IMR-90 (cell line): ENCODE data around the gene ENPP7. TPM values are rescaled to one million over a fixed set of nuclear protein-coding genes. Genes with fewer than 3 reads are reported as not detected.

Experiments used
- ATAC-seq: fragments of 200-7000 bp; cut with Tn5 transposase; 2 replicates; pipeline ENCODE4 v1.9.1; 2020; ENCODE audit warnings: low read depth, mild to moderate bottlenecking, moderate library complexity
- BruUV-seq: library from RNA; stranded (reverse); fragments of 400-500 nt; replicated peaks from 2 replicates; lab custom pipeline; 2021; lab: Mats Ljungman, UMichigan
- CTCF ChIA-PET: fragments of 300-600 bp; formaldehyde crosslinking; extraction: SDS; loops from one replicate; lab custom pipeline; 2021; ENCODE audit warnings: antibody characterized with exemption; lab: Yijun Ruan, JAX
- POLR2A ChIA-PET: fragments of 300-600 bp; sonication (Branson Sonifier 250); formaldehyde crosslinking; loops from one replicate; lab custom pipeline; 2022; ENCODE audit warnings: antibody characterized with exemption; ENCODE audit not compliant: unreplicated experiment; lab: Charles Lee
- DNase-seq: peaks from one replicate; pipeline ENCODE4 v3.0.0; 2013
- H2AFZ ChIP-seq: replicated peaks from 2 replicates; pipeline ENCODE3; 2013; ENCODE audit warnings: low read length, mild to moderate bottlenecking; ENCODE audit not compliant: poor library complexity
- H2AK5ac ChIP-seq: 2 replicates; pipeline ENCODE4 v1.6.1; 2013; ENCODE audit warnings: low read depth, low read length, inconsistent platforms
- H2AK9ac ChIP-seq: replicated peaks from 2 replicates; pipeline ENCODE3; 2013; ENCODE audit warnings: mild to moderate bottlenecking, low read depth, low read length, moderate library complexity; ENCODE audit not compliant: poor library complexity
- H2BK120ac ChIP-seq: 2 replicates; pipeline ENCODE4 v1.6.1; 2013; ENCODE audit warnings: low read depth, low read length, inconsistent platforms
- H2BK15ac ChIP-seq: 3 replicates; pipeline ENCODE4 v1.6.1; 2013; ENCODE audit warnings: low read depth, low read length, inconsistent platforms
- H2BK20ac ChIP-seq: 2 replicates; pipeline ENCODE4 v1.6.1; 2013; ENCODE audit warnings: low read depth, mild to moderate bottlenecking, inconsistent platforms, low read length, moderate library complexity
- H2BK5ac ChIP-seq: 2 replicates; pipeline ENCODE4 v1.6.1; 2013; ENCODE audit warnings: mild to moderate bottlenecking, low read depth, low read length, inconsistent platforms; ENCODE audit not compliant: poor library complexity, severe bottlenecking
- H3K14ac ChIP-seq: replicated peaks from 2 replicates; pipeline ENCODE4 v1.6.1; 2013; ENCODE audit warnings: low read depth, low read length, inconsistent platforms
- H3K18ac ChIP-seq: 2 replicates; pipeline ENCODE4 v1.6.1; 2013; ENCODE audit warnings: low read depth, low read length, control low read depth
- H3K23ac ChIP-seq: 2 replicates; pipeline ENCODE4 v1.6.1; 2013; ENCODE audit warnings: low read depth, low read length, inconsistent platforms
- H3K27ac ChIP-seq: 2 replicates; pipeline ENCODE4 v1.5.1; 2013; ENCODE audit warnings: mild to moderate bottlenecking, control low read depth, low read length; ENCODE audit not compliant: insufficient read depth
- H3K27me3 ChIP-seq: 2 replicates; pipeline ENCODE4 v1.6.1; 2013; ENCODE audit warnings: low read length; ENCODE audit not compliant: control insufficient read depth, insufficient read depth
- H3K36me3 ChIP-seq: 2 replicates; pipeline ENCODE4 v1.6.1; 2013; ENCODE audit warnings: low read length, mixed read lengths; ENCODE audit not compliant: control insufficient read depth, insufficient read depth
- H3K4ac ChIP-seq: 2 replicates; pipeline ENCODE4 v1.6.1; 2013; ENCODE audit warnings: low read depth, low read length, inconsistent platforms
- H3K4me1 ChIP-seq: 2 replicates; pipeline ENCODE4 v1.6.1; 2013; ENCODE audit warnings: low read length, mixed read lengths; ENCODE audit not compliant: control insufficient read depth, insufficient read depth
- H3K4me2 ChIP-seq: 2 replicates; pipeline ENCODE4 v1.6.1; 2013; ENCODE audit warnings: low read depth, mild to moderate bottlenecking, control low read depth, low read length, moderate library complexity
- H3K4me3 ChIP-seq: 2 replicates; pipeline ENCODE4 v1.5.1; 2013; ENCODE audit warnings: low read depth, mild to moderate bottlenecking, control low read depth, low read length, moderate library complexity; ENCODE audit not compliant: insufficient read depth
- H3K56ac ChIP-seq: 2 replicates; pipeline ENCODE4 v1.6.1; 2013; ENCODE audit warnings: low read length, inconsistent platforms; ENCODE audit not compliant: insufficient read depth; ENCODE audit errors: extremely low read depth
- H3K79me1 ChIP-seq, 2 experiments: 2 replicates each; pipeline ENCODE4 v1.6.1; 2013; ENCODE audit warnings: low read length in 2 of 2, inconsistent platforms in 1 of 2, low read depth in 1 of 2
- H3K9ac ChIP-seq: 2 replicates; pipeline ENCODE4 v1.6.1; 2013; ENCODE audit warnings: low read depth, low read length, control low read depth
- H3K9me1 ChIP-seq: 2 replicates; pipeline ENCODE4 v1.6.1; 2013; ENCODE audit warnings: low read length, inconsistent platforms; ENCODE audit not compliant: insufficient read depth
- H3K9me3 ChIP-seq: 2 replicates; pipeline ENCODE4 v1.6.1; 2013; ENCODE audit warnings: low read length; ENCODE audit not compliant: control insufficient read depth, insufficient read depth
- H4K20me1 ChIP-seq: 2 replicates; pipeline ENCODE4 v1.6.1; 2013; ENCODE audit warnings: low read length, inconsistent platforms; ENCODE audit not compliant: insufficient read depth
- H4K5ac ChIP-seq: 2 replicates; pipeline ENCODE4 v1.6.1; 2013; ENCODE audit warnings: mild to moderate bottlenecking, low read depth, low read length, control low read depth
- H4K8ac ChIP-seq, 2 experiments: 2 replicates each; pipeline ENCODE4 v1.6.1; 2013; ENCODE audit warnings: low read depth in 2 of 2, low read length in 2 of 2, control low read depth in 1 of 2, inconsistent platforms in 1 of 2
- H4K91ac ChIP-seq: 2 replicates; pipeline ENCODE4 v1.6.1; 2013; ENCODE audit warnings: low read depth, low read length, inconsistent platforms; ENCODE audit not compliant: insufficient read depth
- BHLHE40 ChIP-seq: fragments of 150-350 bp; IDR thresholded peaks from 2 replicates; pipeline ENCODE4 v1.6.1; 2016; ENCODE audit warnings: mild to moderate bottlenecking, low read depth, low read length
- CEBPB ChIP-seq: IDR thresholded peaks from 2 replicates; pipeline ENCODE4 v1.6.1; 2012; ENCODE audit warnings: low read depth, low read length, improper control_type of control experiment
- CHD1 ChIP-seq: IDR thresholded peaks from 2 replicates; pipeline ENCODE4 v1.6.1; 2012; ENCODE audit warnings: low read depth, low read length, improper control_type of control experiment
- FOS ChIP-seq: fragments of 150-350 bp; IDR thresholded peaks from 2 replicates; pipeline ENCODE4 v1.6.1; 2016; ENCODE audit warnings: low read depth, low read length
- MAFK ChIP-seq: IDR thresholded peaks from 2 replicates; pipeline ENCODE4 v1.6.1; 2012; ENCODE audit warnings: low read depth, low read length, improper control_type of control experiment
- MAZ ChIP-seq: IDR thresholded peaks from 2 replicates; pipeline ENCODE4 v1.6.1; 2012; ENCODE audit warnings: low read depth, mild to moderate bottlenecking, low read length, improper control_type of control experiment, moderate library complexity, borderline replicate concordance
- MXI1 ChIP-seq: IDR thresholded peaks from 2 replicates; pipeline ENCODE4 v1.6.1; 2012; ENCODE audit warnings: low read depth, mild to moderate bottlenecking, low read length, moderate library complexity, borderline replicate concordance
- NFE2L2 ChIP-seq: fragments of 150-350 bp; IDR thresholded peaks from 2 replicates; pipeline ENCODE4 v1.6.1; 2016; ENCODE audit warnings: low read depth, mild to moderate bottlenecking, low read length
- POLR2A ChIP-seq: IDR thresholded peaks from 2 replicates; pipeline ENCODE4 v1.6.1; 2012; ENCODE audit warnings: mild to moderate bottlenecking, low read depth, low read length
- RAD21 ChIP-seq: IDR thresholded peaks from 2 replicates; pipeline ENCODE4 v1.6.1; 2012; ENCODE audit warnings: low read length, improper control_type of control experiment
- RCOR1 ChIP-seq: IDR thresholded peaks from 2 replicates; pipeline ENCODE4 v1.6.1; 2012; ENCODE audit warnings: mild to moderate bottlenecking, low read length, improper control_type of control experiment; ENCODE audit not compliant: insufficient replicate concordance
- RFX5 ChIP-seq: IDR thresholded peaks from 2 replicates; pipeline ENCODE4 v1.8.0; 2012; ENCODE audit warnings: low read depth, mild to moderate bottlenecking, low read length, moderate library complexity
- SMC3 ChIP-seq: fragments of 150-350 bp; IDR thresholded peaks from 2 replicates; pipeline ENCODE4 v1.6.1; 2016; ENCODE audit warnings: low read depth, mild to moderate bottlenecking, antibody characterized with exemption, low read length, moderate library complexity
- WGBS, 2 experiments: methylation state at CpG; one replicate each; pipeline versions ENCODE4 v1.1.5 to v1.1.7; 2013; ENCODE audit warnings: missing lambda C conversion rate in 2 of 2; ENCODE audit not compliant: insufficient read length in 1 of 2; ENCODE audit errors: extremely low coverage in 2 of 2; 5-methylcytosine and 5-hydroxymethylcytosine counted together
- dilution Hi-C: fragments of 300-500 bp; cut with HindIII; formaldehyde crosslinking; loops from one replicate; pipeline ENCODE4 v1.14.3; 2018; ENCODE audit warnings: low sequenced_read_pairs; ENCODE audit not compliant: unreplicated experiment
- in situ Hi-C: fragments of 300-500 bp; cut with MboI; formaldehyde crosslinking; loops from 3 replicates; pipeline ENCODE4 v1.14.3; 2019; ENCODE audit warnings: low sequenced_read_pairs, inconsistent platforms, mixed read lengths
- intact Hi-C: fragments of 100-400 bp; cut with micrococcal nuclease; formaldehyde crosslinking; loops from 2 replicates; pipeline ENCODE4 v1.10.0; 2022
- polyA plus RNA-seq, 3 experiments: library from polyadenylated mRNA; depleted of rRNA; stranded (reverse); fragments of >200 nt; gene quantifications; 2 replicates each; pipeline ENCODE4 v1.2.3, GENCODE V29; 2012; ENCODE audit warnings: low replicate concordance in 1 of 3
- total RNA-seq: library from RNA; depleted of rRNA; stranded (reverse); fragments of >200 nt; gene quantifications from 2 replicates; pipeline ENCODE4 v1.2.3, GENCODE V29; 2012
- TF ChIP-seq, protein P1 (sequence below): fragments of 150-350 bp; IDR thresholded peaks from 2 replicates; pipeline ENCODE4 v1.6.1; 2016; ENCODE audit warnings: low read depth, mild to moderate bottlenecking, low read length, moderate library complexity, borderline replicate concordance
- TF ChIP-seq, protein P2 (sequence below): fragments of 150-350 bp; IDR thresholded peaks from 2 replicates; pipeline ENCODE4 v1.6.1; 2017; ENCODE audit warnings: mild to moderate bottlenecking, antibody characterized with exemption, low read length, low read depth
- TF ChIP-seq, protein P3 (sequence below): conservative IDR thresholded peaks from 2 replicates; pipeline ENCODE4 v1.5.1; 2012; ENCODE audit warnings: mild to moderate bottlenecking, low read depth, low read length, improper control_type of control experiment

ENPP7 gene
- total and polyA plus RNA-seq, 2 of the 4 experiments (the other 2 are of a cell fraction): not detected

DNA sequence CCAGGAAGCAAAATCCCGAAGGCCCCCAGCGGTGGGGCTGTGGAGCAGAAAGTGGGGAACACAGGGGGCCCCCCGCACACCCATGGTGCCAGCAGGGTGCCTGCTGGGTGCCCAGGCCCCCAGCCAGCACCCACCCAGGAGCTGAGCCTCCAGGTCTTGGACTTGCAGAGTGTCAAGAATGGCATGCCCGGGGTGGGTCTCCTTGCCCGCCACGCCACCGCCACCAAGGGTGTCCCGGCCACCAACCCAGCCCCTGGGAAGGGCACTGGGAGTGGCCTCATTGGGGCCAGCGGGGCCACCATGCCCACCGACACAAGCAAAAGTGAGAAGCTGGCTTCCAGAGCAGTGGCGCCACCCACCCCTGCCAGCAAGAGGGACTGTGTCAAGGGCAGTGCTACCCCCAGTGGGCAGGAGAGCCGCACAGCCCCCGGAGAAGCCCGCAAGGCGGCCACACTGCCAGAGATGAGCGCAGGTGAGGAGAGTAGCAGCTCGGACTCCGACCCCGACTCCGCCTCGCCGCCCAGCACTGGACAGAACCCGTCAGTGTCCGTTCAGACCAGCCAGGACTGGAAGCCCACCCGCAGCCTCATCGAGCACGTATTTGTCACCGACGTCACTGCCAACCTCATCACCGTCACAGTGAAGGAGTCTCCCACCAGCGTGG is 53.7 kb downstream of the ENPP7 start:
- H3K79me1 ChIP-seq: no peaks in the 10 kb centered on the region
- H4K20me1 ChIP-seq: 0 out of 2 replicates have a peak, but pooled peaks cover 5% of the 10 kb centered on the region
- no peaks in the 10 kb centered on the region for H3K9me3 ChIP-seq
- no peak for DNase-seq
- H4K8ac ChIP-seq: no peak overlapping the region
- H2AK9ac ChIP-seq: no peak overlapping the region
- TF ChIP-seq MXI1 (no peak), BHLHE40 (no peak), NFE2L2 (no peak), MAFK (no peak), RCOR1 (no peak), POLR2A (no peak), RAD21 (no peak), CHD1 (no peak), RFX5 (no peak), MAZ (no peak), CEBPB (no peak), SMC3 (no peak), FOS (no peak)
- TF ChIP-seq, protein P1, sequence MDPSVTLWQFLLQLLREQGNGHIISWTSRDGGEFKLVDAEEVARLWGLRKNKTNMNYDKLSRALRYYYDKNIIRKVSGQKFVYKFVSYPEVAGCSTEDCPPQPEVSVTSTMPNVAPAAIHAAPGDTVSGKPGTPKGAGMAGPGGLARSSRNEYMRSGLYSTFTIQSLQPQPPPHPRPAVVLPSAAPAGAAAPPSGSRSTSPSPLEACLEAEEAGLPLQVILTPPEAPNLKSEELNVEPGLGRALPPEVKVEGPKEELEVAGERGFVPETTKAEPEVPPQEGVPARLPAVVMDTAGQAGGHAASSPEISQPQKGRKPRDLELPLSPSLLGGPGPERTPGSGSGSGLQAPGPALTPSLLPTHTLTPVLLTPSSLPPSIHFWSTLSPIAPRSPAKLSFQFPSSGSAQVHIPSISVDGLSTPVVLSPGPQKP: no peak
- TF ChIP-seq, protein P2, sequence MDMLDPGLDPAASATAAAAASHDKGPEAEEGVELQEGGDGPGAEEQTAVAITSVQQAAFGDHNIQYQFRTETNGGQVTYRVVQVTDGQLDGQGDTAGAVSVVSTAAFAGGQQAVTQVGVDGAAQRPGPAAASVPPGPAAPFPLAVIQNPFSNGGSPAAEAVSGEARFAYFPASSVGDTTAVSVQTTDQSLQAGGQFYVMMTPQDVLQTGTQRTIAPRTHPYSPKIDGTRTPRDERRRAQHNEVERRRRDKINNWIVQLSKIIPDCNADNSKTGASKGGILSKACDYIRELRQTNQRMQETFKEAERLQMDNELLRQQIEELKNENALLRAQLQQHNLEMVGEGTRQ: no peak
- TF ChIP-seq, protein P3, sequence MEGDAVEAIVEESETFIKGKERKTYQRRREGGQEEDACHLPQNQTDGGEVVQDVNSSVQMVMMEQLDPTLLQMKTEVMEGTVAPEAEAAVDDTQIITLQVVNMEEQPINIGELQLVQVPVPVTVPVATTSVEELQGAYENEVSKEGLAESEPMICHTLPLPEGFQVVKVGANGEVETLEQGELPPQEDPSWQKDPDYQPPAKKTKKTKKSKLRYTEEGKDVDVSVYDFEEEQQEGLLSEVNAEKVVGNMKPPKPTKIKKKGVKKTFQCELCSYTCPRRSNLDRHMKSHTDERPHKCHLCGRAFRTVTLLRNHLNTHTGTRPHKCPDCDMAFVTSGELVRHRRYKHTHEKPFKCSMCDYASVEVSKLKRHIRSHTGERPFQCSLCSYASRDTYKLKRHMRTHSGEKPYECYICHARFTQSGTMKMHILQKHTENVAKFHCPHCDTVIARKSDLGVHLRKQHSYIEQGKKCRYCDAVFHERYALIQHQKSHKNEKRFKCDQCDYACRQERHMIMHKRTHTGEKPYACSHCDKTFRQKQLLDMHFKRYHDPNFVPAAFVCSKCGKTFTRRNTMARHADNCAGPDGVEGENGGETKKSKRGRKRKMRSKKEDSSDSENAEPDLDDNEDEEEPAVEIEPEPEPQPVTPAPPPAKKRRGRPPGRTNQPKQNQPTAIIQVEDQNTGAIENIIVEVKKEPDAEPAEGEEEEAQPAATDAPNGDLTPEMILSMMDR: no peak
- H2BK15ac ChIP-seq: no peak overlapping the region
- no peak overlapping the region for H3K14ac ChIP-seq
- peak overlapping the region; percentile 30 for H2AFZ ChIP-seq
- no peak overlapping the region for H3K56ac ChIP-seq
- CTCF ChIA-PET: no interaction called here
- no peak overlapping the region for H3K9ac ChIP-seq
- H4K5ac ChIP-seq: no peak overlapping the region
- no peaks in the 10 kb centered on the region for H3K9me1 ChIP-seq
- dilution Hi-C loops: no loop called here
- no peak overlapping the region for H3K27ac ChIP-seq
- H3K36me3 ChIP-seq: peaks cover 4% of the 10 kb centered on the region
- no peak overlapping the region for H2AK5ac ChIP-seq
- no peak overlapping the region for H3K4me2 ChIP-seq
- ATAC-seq: no peak
- POLR2A ChIA-PET: no interaction called here
- H3K23ac ChIP-seq: no peak overlapping the region
- H3K18ac ChIP-seq: no peak overlapping the region
- no TSS peak for BruUV-seq
- 95% methylated on average over 16 of the region's 31 CpGs; no CpG with 5 or more reads in 1 of the 2 experiments for WGBS, 2 experiments
- H3K4ac ChIP-seq: no peak overlapping the region
- no peak overlapping the region for H3K4me3 ChIP-seq
- peaks cover 15% of the 10 kb centered on the region for H3K27me3 ChIP-seq
- no peaks in the 10 kb centered on the region for H3K4me1 ChIP-seq
- intact Hi-C loops: no loop called here
- H2BK5ac ChIP-seq: no peak overlapping the region
- in situ Hi-C loops: loop anchor here (10.0 kb wide), 1 partner anchor 130 kb away; no protein-coding TSS in a partner anchor
- no peak overlapping the region for H2BK120ac ChIP-seq
- no peak overlapping the region for H4K91ac ChIP-seq
- no peak overlapping the region for H2BK20ac ChIP-seq
